ENCODE data around the gene TLCD3B. TPM values are rescaled to one million over a fixed set of nuclear protein-coding genes. Genes with fewer than 3 reads are reported as not detected.

TLCD3B gene, protein sequence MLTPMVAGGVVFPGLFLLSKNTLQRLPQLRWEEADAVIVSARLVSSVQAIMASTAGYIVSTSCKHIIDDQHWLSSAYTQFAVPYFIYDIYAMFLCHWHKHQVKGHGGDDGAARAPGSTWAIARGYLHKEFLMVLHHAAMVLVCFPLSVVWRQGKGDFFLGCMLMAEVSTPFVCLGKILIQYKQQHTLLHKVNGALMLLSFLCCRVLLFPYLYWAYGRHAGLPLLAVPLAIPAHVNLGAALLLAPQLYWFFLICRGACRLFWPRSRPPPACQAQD
- 1 to 10 TPM; 4.5 to 6.9 TPM for total RNA-seq

DNA sequence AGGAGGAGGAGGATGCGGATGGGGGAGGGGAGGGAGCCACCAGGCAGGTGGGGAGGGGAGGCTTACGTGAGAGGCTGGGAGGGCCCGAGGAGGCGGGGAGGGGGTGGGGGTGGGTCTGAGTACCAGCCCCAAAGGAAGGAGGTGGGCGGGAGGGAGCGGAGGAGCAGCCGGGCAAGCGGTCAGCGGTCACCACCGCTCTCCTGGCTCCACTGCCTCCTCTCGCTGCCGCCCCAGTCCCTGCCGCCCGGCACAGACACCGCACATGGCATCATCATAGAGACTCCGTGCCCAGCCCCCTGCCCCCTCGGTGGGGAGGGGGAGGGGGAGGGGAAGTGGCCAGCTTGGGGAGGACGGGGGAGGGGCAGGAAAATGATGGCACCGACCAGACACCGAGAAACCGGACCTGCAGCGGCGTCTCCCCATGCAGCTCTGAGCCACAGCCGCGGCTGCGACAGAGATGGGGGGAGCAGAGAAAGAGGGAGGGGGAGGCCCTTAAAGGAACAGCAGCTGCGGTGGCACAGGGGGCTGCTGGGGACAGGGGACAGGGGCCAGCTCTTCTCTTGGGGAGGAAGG is at the start of gene TLCD3B:
Gene TLCD3B, minus strand, starts transcription at position 431 of the 573 bp plus-strand sequence. CDS start 744 bp downstream, outside the sequence.
- Mint-ChIP-seq H3K36me3 (ENCODE audit: insufficient read depth in 2 of 2) (no peaks in the 10 kb centered on the region), H3K4me1 (ENCODE audit: low read depth) (peaks cover 13% of the 10 kb centered on the region), H3K27me3 (ENCODE audit: low read depth) (peaks cover 53% of the 10 kb centered on the region), H3K4me3 (peak within 1 kb of the TSS; percentile 39 to 63), H3K9me3 (no peaks in the 10 kb centered on the region), H3K27ac (no peak within 1 kb of the TSS)
- peak in 1 of 2 donors; percentile 17 for ATAC-seq (replicated peaks in 1 of 2)
- no peak for DNase-seq

DNA sequence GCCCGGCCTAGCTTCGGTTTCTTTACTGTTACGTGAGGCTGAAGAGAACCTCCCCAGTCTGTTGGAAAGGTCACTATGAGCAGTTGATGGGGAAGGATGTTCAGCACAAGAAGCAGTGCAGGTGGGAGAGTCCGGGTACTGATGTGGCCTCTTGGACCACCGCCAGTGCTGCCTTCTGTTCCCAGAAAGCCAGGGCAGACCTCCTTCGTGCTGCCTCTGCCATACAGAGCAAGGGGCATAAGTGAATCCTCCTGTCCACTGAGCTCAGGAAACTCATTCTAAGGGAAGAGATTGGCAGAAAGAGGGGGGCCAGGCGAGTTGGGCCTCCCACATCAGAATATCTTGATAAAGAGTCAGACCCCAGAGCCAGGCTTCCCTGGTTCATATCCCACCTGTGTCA is 48.4 kb upstream of the TLCD3B start:
- ATAC-seq (replicated peaks in 1 of 2), result no peak

DNA sequence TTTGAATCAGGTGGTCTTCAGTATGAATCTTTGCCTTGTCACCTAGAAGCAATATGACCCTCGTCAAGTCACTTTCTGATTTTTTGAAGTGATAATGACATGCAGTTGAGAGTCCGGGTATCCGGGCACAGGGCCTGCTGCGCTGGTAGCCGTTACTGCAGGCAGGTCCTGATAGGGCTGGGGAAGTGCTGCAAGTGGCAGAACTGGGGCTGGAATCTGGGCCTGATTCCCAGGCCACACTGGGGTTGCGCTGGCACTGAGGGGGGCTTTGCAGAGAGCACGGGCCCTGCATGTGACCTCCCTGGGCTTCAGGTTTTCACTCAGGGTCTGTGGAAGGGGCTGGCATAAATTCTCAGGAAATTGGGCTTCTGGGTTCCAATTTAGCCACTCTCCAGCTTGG is 47.7 kb upstream of the TLCD3B start:
- Mint-ChIP-seq H3K36me3 (ENCODE audit: insufficient read depth in 2 of 2) (peaks cover 15 to 30% of the 10 kb centered on the region in 2 donors), H3K9me3 (no peaks in the 10 kb centered on the region), H3K27me3 (ENCODE audit: low read depth) (no peaks in the 10 kb centered on the region), H3K4me1 (ENCODE audit: low read depth) (peaks cover 34% of the 10 kb centered on the region), H3K4me3 (no peak overlapping the region), H3K27ac (no peak overlapping the region)
- DNase-seq (no peak), ATAC-seq (replicated peaks in 1 of 2) (no peak)

More for the DNA sequence above, 48.4 kb upstream of the TLCD3B start:
- H3K4me3 Mint-ChIP-seq, result no peak overlapping the region
- H3K27me3 Mint-ChIP-seq (ENCODE audit: low read depth), result no peaks in the 10 kb centered on the region
- peaks cover 32% of the 10 kb centered on the region for H3K4me1 Mint-ChIP-seq (ENCODE audit: low read depth)
- H3K9me3 Mint-ChIP-seq, result no peaks in the 10 kb centered on the region
- no peak for DNase-seq
- H3K27ac Mint-ChIP-seq, result peak overlapping the region; percentile 44
- peaks cover 17 to 34% of the 10 kb centered on the region in 2 donors for H3K36me3 Mint-ChIP-seq (ENCODE audit: insufficient read depth in 2 of 2)

DNA sequence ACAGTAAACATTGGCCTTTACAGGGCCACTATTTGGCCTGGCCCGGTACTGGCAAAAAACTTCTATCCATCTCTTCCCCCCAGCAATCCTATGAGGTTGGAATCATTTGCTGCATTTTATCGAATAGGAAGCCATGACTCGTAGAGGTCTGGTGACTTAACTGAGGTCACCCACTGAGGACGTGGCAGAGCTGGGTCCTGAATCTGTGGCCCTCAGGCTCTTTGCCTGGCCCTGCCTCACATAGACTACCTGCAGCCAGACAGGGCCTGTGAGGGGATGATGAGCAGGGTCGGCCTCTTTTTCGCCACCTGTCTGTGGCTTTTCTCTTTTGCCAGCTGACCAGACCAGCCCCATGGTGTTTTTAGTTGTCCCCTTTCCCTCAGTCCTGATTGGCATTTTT is 46.6 kb upstream of the TLCD3B start:
- peaks cover 34% of the 10 kb centered on the region for H3K4me1 Mint-ChIP-seq (ENCODE audit: low read depth)
- no peaks in the 10 kb centered on the region for H3K9me3 Mint-ChIP-seq
- peak overlapping the region; percentile 93 for H3K27ac Mint-ChIP-seq
- peaks cover 15 to 28% of the 10 kb centered on the region in 2 donors for H3K36me3 Mint-ChIP-seq (ENCODE audit: insufficient read depth in 2 of 2)
- peak overlapping the region; percentile 97 for H3K4me3 Mint-ChIP-seq
- ATAC-seq (replicated peaks in 1 of 2) (no peak), DNase-seq (no peak)
- H3K27me3 Mint-ChIP-seq (ENCODE audit: low read depth), result no peaks in the 10 kb centered on the region

DNA sequence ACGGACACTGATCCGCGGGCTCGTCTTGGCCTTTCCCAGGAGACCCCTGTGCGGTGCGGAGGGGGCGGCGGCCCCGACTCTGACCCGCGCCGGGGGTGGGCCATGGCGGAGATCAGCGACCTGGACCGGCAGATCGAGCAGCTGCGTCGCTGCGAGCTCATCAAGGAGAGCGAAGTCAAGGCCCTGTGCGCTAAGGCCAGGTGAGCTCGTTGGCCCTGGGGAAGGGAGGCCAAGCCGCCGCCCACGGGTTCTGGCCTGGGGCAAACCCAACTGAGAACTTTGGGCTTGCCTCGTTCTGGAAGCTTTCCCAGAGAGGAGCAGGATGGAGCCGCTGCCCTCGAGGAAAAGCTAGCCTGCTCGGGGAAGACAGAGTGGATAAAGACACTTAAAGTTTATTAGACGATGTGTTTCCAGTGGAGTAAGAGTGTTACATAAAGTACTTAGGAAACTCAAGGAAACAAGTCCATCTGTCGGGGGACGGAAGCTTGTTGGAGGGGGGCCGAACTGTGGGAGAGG is 45.3 kb upstream of the TLCD3B start:
- H3K4me3 Mint-ChIP-seq, result peak overlapping the region; percentile 97
- peak overlapping the region; percentile 93 for H3K27ac Mint-ChIP-seq
- no peaks in the 10 kb centered on the region for H3K27me3 Mint-ChIP-seq (ENCODE audit: low read depth)
- peaks cover 35% of the 10 kb centered on the region for H3K4me1 Mint-ChIP-seq (ENCODE audit: low read depth)
- peaks cover 11 to 28% of the 10 kb centered on the region in 2 donors for H3K36me3 Mint-ChIP-seq (ENCODE audit: insufficient read depth in 2 of 2)
- ATAC-seq (replicated peaks in 1 of 2) (peak; percentile 16 to 40), DNase-seq (peak; percentile 36)
- no peaks in the 10 kb centered on the region for H3K9me3 Mint-ChIP-seq

DNA sequence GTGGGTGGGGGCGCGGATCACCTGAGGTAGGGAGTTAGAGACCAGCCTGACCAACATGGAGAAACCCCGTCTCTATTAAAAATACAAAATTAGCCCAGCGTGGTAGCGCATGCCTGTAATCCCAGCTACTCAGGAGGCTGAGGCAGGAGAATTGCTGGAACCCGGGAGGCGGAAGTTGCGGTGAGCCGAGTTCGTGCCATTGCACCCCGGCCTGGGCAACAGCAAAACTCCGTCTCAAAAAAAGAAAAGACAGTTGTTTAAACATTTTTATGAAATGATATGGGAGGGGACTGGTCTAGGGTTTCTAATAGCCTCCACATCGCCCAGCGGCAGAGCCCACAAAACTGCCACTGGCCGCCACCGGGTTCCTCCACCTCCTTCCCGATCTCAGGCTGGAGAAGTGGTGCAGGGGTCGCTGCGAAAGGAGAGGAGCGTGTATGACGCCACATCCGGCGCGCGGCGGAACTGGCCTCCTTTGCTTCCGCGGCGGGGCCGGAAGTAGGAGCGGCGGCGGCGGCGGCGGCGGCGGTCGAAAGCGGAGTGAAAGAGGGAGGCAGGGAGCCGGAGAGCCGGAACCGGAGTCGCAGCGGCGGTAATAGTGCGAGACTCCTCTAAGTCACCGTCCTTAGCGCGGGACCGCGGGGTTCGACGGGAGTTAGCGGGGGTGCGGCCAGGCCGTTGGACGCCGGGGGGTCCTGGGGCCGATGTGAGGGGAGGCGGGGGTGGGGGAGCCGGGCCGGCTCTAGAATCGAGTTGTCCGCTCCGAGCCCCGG is 44.6 kb upstream of the TLCD3B start, which contains the start of gene PPP4C:
Gene PPP4C, plus strand, starts transcription at position 492 of the 773 bp plus-strand sequence. CDS start 384 bp downstream, outside the sequence.
- peaks cover 11 to 29% of the 10 kb centered on the region in 2 donors for H3K36me3 Mint-ChIP-seq (ENCODE audit: insufficient read depth in 2 of 2)
- peak within 1 kb of the TSS; percentile 97 for H3K4me3 Mint-ChIP-seq
- peaks cover 40% of the 10 kb centered on the region for H3K4me1 Mint-ChIP-seq (ENCODE audit: low read depth)
- H3K9me3 Mint-ChIP-seq, result no peaks in the 10 kb centered on the region
- peak; percentile 93 to 95 for DNase-seq
- peak within 1 kb of the TSS; percentile 93 for H3K27ac Mint-ChIP-seq
- no peaks in the 10 kb centered on the region for H3K27me3 Mint-ChIP-seq (ENCODE audit: low read depth)
- peak; percentile 93 for ATAC-seq (replicated peaks in 1 of 2)

DNA sequence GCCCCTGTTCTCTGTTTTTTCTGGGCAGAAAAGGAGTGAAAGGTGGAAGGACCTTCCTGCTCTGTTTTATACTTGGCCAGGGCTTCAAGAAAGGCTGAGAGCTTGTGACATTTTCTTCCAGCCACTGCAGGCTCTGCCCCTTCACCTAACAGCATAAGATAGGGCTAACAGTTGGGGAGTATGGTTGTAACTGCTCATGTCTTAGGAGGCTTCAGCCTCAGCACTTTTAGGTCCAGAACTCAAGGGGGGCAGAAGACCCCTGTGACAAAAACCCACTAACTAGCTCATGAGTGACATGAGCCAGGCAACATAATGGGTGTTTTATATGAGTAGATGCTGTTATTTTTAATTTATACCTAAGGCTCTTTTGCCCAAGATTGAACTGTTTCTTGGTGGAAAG is 39.4 kb upstream of the TLCD3B start:
- H3K4me3 Mint-ChIP-seq, result no peak overlapping the region
- no peaks in the 10 kb centered on the region for H3K27me3 Mint-ChIP-seq (ENCODE audit: low read depth)
- peaks cover 23 to 43% of the 10 kb centered on the region in 2 donors for H3K36me3 Mint-ChIP-seq (ENCODE audit: insufficient read depth in 2 of 2)
- DNase-seq, result no peak
- no peak overlapping the region for H3K27ac Mint-ChIP-seq
- H3K9me3 Mint-ChIP-seq, result no peaks in the 10 kb centered on the region
- peaks cover 45% of the 10 kb centered on the region for H3K4me1 Mint-ChIP-seq (ENCODE audit: low read depth)
- no peak for ATAC-seq (replicated peaks in 1 of 2)

DNA sequence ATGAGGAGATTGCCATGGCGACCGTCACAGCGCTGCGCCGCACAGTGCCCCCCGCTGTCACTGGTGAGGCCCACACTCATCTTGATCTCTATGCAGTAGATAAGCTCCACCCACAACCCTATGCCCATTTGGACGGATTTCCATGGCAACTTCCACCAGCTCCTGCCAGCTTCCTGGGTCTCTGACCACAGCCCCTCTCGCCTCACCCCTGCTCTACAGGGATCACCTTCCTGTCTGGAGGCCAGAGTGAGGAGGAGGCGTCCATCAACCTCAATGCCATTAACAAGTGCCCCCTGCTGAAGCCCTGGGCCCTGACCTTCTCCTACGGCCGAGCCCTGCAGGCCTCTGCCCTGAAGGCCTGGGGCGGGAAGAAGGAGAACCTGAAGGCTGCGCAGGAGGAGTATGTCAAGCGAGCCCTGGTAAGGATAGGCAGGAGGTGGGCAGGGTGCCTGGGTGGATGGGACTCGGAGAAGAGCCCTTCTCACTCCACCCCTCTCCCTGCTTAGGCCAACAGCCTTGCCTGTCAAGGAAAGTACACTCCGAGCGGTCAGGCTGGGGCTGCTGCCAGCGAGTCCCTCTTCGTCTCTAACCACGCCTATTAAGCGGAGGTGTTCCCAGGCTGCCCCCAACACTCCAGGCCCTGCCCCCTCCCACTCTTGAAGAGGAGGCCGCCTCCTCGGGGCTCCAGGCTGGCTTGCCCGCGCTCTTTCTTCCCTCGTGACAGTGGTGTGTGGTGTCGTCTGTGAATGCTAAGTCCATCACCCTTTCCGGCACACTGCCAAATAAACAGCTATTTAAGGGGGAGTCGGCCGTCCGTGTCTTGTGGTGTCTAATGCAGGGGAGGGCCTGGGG is 38.8 kb upstream of the TLCD3B start:
- H3K27ac Mint-ChIP-seq, result peak overlapping the region; percentile 47
- DNase-seq (no peak), ATAC-seq (replicated peaks in 1 of 2) (no peak)
- no peaks in the 10 kb centered on the region for H3K27me3 Mint-ChIP-seq (ENCODE audit: low read depth)
- no peaks in the 10 kb centered on the region for H3K9me3 Mint-ChIP-seq
- H3K36me3 Mint-ChIP-seq (ENCODE audit: insufficient read depth in 2 of 2), result peaks cover 24 to 43% of the 10 kb centered on the region in 2 donors
- peaks cover 41% of the 10 kb centered on the region for H3K4me1 Mint-ChIP-seq (ENCODE audit: low read depth)
- peak overlapping the region in 1 of 2 donors; percentile 16 for H3K4me3 Mint-ChIP-seq

DNA sequence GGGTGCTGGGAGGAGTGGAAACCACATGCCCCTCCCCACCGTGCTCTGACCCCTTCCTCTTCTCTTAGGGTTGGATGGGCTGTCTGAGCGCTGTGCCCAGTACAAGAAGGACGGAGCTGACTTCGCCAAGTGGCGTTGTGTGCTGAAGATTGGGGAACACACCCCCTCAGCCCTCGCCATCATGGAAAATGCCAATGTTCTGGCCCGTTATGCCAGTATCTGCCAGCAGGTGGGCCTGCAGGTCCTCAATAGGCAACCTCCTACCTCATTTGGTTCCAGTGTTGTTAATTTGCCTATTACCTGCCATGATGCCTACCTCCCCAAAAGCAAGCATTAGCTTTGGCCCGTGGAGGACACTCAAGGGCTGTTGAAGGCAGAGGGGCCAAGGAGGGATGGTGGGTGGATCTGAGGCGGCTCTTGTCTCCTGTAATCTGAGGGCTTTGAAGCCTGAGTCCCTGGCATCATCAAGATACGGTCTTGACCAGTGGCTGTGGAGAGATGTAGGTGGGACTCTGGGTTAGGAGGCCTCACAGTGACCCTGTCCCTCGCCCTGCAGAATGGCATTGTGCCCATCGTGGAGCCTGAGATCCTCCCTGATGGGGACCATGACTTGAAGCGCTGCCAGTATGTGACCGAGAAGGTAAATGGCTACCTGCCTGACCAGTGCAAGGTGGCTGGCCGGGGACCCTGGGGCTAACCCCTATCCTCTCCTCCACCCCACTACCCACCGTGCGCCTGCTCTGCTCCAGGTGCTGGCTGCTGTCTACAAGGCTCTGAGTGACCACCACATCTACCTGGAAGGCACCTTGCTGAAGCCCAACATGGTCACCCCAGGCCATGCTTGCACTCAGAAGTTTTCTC is 37.9 kb upstream of the TLCD3B start:
- H3K4me3 Mint-ChIP-seq, result peak overlapping the region in 1 of 2 donors; percentile 25
- DNase-seq (peak; percentile 47 to 67), ATAC-seq (replicated peaks in 1 of 2) (no peak)
- no peaks in the 10 kb centered on the region for H3K27me3 Mint-ChIP-seq (ENCODE audit: low read depth)
- peaks cover 37% of the 10 kb centered on the region for H3K4me1 Mint-ChIP-seq (ENCODE audit: low read depth)
- peak overlapping the region; percentile 76 for H3K27ac Mint-ChIP-seq
- H3K9me3 Mint-ChIP-seq, result no peaks in the 10 kb centered on the region
- H3K36me3 Mint-ChIP-seq (ENCODE audit: insufficient read depth in 2 of 2), result peaks cover 24 to 46% of the 10 kb centered on the region in 2 donors

DNA sequence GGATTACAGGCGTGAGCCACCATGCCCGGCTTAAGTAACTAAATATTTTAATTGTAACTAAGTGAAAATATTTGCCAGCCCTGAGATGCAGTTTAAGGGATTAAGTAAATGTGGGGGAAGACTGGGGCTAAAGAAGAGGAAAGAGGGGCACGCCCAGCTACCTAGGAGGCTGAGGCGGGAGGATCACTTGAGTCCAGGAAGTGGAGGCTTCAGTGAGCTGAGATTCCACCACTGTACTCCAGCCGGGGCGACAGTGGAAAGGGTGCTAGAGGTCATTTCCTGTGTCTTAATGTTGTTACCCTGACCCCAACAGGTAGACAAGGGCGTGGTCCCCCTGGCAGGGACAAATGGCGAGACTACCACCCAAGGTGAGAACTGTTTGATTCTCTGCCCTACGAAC is 37.3 kb upstream of the TLCD3B start:
- Mint-ChIP-seq H3K27ac (peak overlapping the region; percentile 76), H3K27me3 (ENCODE audit: low read depth) (no peaks in the 10 kb centered on the region), H3K36me3 (ENCODE audit: insufficient read depth in 2 of 2) (peaks cover 24 to 45% of the 10 kb centered on the region in 2 donors), H3K4me1 (ENCODE audit: low read depth) (peaks cover 43% of the 10 kb centered on the region), H3K9me3 (no peaks in the 10 kb centered on the region), H3K4me3 (no peak overlapping the region)
- no peak for DNase-seq
- no peak for ATAC-seq (replicated peaks in 1 of 2)

DNA sequence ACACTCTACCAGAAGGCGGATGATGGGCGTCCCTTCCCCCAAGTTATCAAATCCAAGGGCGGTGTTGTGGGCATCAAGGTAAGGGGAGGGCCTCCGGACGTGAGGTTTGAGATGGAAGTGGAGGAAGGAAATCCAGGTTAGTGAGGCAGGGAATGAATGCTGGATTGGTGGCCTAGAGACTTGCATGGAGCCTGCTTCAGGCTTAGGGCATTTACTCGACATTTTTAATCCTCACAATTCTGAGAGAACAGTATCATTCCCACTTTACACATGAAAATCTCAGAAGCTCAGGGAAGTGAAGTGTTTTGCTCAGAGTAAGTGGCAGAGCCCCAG is 36.5 kb upstream of the TLCD3B start:
- Mint-ChIP-seq H3K4me3 (peak overlapping the region; percentile 99 to 100), H3K36me3 (ENCODE audit: insufficient read depth in 2 of 2) (peaks cover 24 to 45% of the 10 kb centered on the region in 2 donors), H3K4me1 (ENCODE audit: low read depth) (peaks cover 45% of the 10 kb centered on the region), H3K9me3 (no peaks in the 10 kb centered on the region), H3K27ac (peak overlapping the region; percentile 89), H3K27me3 (ENCODE audit: low read depth) (no peaks in the 10 kb centered on the region)
- no peak for ATAC-seq (replicated peaks in 1 of 2)
- DNase-seq, result no peak

All from activated T-cell treated with anti-CD3 and anti-CD28 coated beads, Interleukin-2, amount 50 U/mL, for 72 hours (primary cell).